Mesothelial cell of epicardium (in vitro differentiated cells): ENCODE measurements around the gene TSC22D1. TPM values are rescaled to one million over a fixed set of nuclear protein-coding genes. Genes with fewer than 3 reads are reported as not detected.

Source experiments
- DNase-seq, 2 experiments: peaks; one replicate each; pipeline ENCODE4 v3.0.0; 2021; ENCODE audit warnings: low spot score in 2 of 2; ENCODE audit not compliant: unreplicated experiment in 2 of 2
- H3K27ac Mint-ChIP-seq: 2 replicates; pipeline ENCODE4 v1.8.0; 2021; ENCODE audit warnings: mixed read lengths
- H3K27me3 Mint-ChIP-seq: 2 replicates; pipeline ENCODE4 v1.8.0; 2021; ENCODE audit warnings: low read depth, mixed read lengths
- H3K36me3 Mint-ChIP-seq: 2 replicates; pipeline ENCODE4 v1.8.0; 2021; ENCODE audit warnings: mixed read lengths
- H3K4me1 Mint-ChIP-seq: 2 replicates; pipeline ENCODE4 v1.8.0; 2021; ENCODE audit warnings: mixed read lengths
- H3K4me3 Mint-ChIP-seq: 2 replicates; pipeline ENCODE4 v1.8.0; 2021; ENCODE audit warnings: mild to moderate bottlenecking, moderate library complexity, mixed read lengths
- H3K9me3 Mint-ChIP-seq: 2 replicates; pipeline ENCODE4 v1.8.0; 2021; ENCODE audit warnings: mixed read lengths
- CTCF ChIP-seq: fragments of 200-600 bp; sonication (generic); IDR thresholded peaks from one replicate; pipeline ENCODE4 v1.5.0; 2021; ENCODE audit warnings: antibody characterized with exemption; ENCODE audit not compliant: unreplicated experiment
- total RNA-seq: library from RNA; stranded (reverse); gene quantifications from 3 replicates; pipeline ENCODE4 v1.2.1, GENCODE V29; 2021

The TSC22D1 gene
- total RNA-seq, 1 donor from 2014 or later: 99.5 TPM

GRCh38 chr13:44399074-44399473, 177.1 kb downstream of the TSC22D1 start:
- peaks cover 57% of the 10 kb centered on the region for H3K4me1 Mint-ChIP-seq
- H3K4me3 Mint-ChIP-seq: no peak overlapping the region
- no peaks in the 10 kb centered on the region for H3K9me3 Mint-ChIP-seq
- no peak for TF ChIP-seq CTCF
- peaks cover 50% of the 10 kb centered on the region for H3K27me3 Mint-ChIP-seq
- H3K27ac Mint-ChIP-seq: no peak overlapping the region
- H3K36me3 Mint-ChIP-seq: no peaks in the 10 kb centered on the region
- no peak for DNase-seq

- Mint-ChIP-seq H3K9me3 (no peaks in the 10 kb centered on the region), H3K4me1 (peaks cover 55% of the 10 kb centered on the region), H3K27ac (no peak overlapping the region)
These were observed 177.5 kb downstream of the TSC22D1 start for GRCh38 chr13:44398606-44399005.

GRCh38 chr13:44397766-44398223, 178.3 kb downstream of the TSC22D1 start:
- Mint-ChIP-seq H3K4me3 (no peak overlapping the region), H3K36me3 (no peaks in the 10 kb centered on the region), H3K9me3 (no peaks in the 10 kb centered on the region), H3K27me3 (peaks cover 51% of the 10 kb centered on the region), H3K4me1 (peaks cover 55% of the 10 kb centered on the region), H3K27ac (peak overlapping the region; percentile 45)
- no peak for TF ChIP-seq CTCF
- no peak for DNase-seq

More at GRCh38 chr13:44398606-44399005, 177.5 kb downstream of the TSC22D1 start:
- no peak for DNase-seq
- no peak overlapping the region for H3K4me3 Mint-ChIP-seq
- TF ChIP-seq CTCF: no peak
- peaks cover 50% of the 10 kb centered on the region for H3K27me3 Mint-ChIP-seq
- H3K36me3 Mint-ChIP-seq: no peaks in the 10 kb centered on the region

- Mint-ChIP-seq H3K36me3 (no peaks in the 10 kb centered on the region), H3K4me3 (peak overlapping the region; percentile 9), H3K27ac (peak overlapping the region; percentile 45), H3K27me3 (peaks cover 52% of the 10 kb centered on the region), H3K4me1 (peaks cover 56% of the 10 kb centered on the region), H3K9me3 (no peaks in the 10 kb centered on the region)
- no peak for TF ChIP-seq CTCF
- no peak for DNase-seq
These were observed 179.2 kb downstream of the TSC22D1 start for GRCh38 chr13:44396701-44397580.

GRCh38 chr13:44395976-44396694, 180.0 kb downstream of the TSC22D1 start:
- Mint-ChIP-seq H3K27me3 (peaks cover 49% of the 10 kb centered on the region), H3K4me3 (no peak overlapping the region), H3K9me3 (no peaks in the 10 kb centered on the region), H3K27ac (no peak overlapping the region), H3K36me3 (no peaks in the 10 kb centered on the region), H3K4me1 (peaks cover 54% of the 10 kb centered on the region)
- no peak for DNase-seq
- TF ChIP-seq CTCF: no peak
